Stimulated activated CD8-positive, alpha-beta memory T cell treated with anti-CD3 and anti-CD28 coated beads, Interleukin-15, amount 100 ng/mL, for 1 hour (primary cell): ENCODE data around the gene SH3GL3.

Source experiments
- DNase-seq: peaks from one replicate; pipeline ENCODE4 v3.0.0-alpha.2; 2020; ENCODE audit warnings: low read depth

The SH3GL3 gene

DNA sequence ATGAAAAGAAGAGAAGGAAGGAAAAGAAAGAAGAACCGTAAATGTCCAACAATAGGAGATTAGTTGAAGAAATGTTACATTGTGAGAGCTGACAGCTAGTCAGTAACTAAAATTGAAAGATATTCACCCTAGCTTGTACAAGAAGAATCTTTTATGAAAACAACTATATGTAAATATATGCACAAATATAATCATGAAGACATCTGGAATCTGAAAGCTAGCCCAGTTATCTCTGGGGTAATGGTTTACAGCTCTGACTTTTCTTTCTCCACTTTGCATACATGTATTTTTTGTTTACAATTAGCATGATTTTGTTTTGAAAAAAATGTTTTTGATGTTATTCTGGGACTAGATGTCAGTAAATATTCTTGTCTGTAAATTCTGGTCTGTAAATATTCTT, 169.7 kb downstream of the SH3GL3 start:
- DNase-seq: no peak

DNA sequence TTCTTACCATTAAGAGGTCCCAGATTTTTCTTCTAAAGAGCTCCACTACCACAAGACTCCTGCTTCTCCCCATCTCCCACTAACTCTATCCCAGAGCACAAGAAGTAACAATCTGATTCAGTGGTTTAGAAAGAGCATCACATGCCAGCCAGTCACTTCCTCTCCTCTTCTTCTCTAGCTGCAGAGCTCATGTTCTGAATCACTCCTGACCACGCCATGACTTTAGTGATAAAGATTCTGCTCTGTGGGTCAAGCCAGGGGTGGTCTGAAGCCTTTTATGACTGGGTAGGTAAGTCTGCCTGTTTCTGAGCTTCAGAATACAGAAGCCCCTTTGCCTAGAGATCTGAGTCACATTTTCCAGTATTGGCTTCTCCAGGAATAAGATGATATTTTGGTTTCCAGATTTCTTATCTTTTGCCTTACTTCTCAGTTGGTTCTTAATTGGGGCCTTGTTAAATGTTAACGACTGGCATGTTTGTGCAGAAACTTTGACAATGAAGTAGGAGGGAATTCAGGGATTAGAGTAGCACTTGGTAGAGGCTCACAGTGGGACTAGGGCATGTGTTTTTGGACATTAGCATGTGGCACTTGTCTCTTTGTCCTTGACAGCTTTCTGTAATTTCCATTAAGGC, 179.1 kb downstream of the SH3GL3 start:
- no peak for DNase-seq

DNA sequence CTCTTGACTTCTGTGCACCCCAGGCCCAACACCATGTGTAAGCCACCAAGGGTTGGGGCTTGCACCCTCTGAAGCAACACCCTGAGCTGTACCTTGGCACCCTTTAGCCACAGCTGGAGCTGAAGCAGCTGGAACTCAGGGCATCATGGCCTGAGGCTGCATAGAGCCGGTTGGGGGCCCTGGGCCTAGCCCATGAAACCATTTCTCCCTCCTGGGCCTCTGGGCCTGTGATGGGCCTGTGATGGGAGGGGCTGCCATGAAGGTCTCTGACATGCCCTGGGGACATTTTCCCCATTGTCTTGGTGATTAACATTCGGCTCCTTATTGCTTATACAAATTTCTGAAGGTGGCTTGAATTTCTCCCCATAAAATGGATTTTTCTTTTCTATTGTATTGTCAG, 184.4 kb downstream of the SH3GL3 start:
- no peak for DNase-seq

DNA sequence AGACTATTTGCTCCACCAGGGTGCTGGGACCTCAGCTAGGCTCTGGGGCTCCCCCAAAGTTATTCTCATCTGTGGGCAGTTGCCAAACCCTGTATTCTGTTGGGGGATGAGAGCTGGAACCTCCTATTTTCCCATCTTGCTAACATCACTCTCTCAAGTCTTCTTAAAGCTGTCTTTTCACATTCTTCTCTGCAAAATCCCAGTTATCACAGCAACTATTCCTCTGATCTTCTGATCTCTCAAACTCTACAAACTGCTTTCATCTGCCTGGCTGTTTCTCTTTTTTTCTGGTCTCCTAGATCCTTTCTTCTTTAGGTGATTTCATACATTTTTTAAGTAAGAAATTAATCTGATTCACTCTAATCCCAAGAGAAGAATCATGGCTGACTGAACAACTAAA, 196.1 kb downstream of the SH3GL3 start:
- no peak for DNase-seq

DNA sequence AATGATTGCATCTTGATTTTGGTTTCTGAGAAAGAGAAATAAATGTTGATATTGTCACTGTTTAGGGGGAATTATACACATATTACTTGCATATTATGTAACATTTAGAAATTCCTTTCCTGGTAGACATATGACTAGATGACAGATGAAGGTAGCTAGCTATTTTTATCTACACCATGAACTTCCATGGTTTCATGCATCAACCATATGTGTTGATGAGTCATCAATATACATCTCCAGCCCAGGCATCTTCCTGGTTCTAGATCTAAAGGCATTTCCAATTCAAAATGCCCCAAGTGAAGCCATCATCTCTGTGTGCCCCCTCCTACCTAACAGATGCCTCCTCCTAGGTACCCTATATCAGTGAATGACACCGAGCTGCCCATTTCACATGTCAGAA, 197.3 kb downstream of the SH3GL3 start:
- DNase-seq: no peak

DNA sequence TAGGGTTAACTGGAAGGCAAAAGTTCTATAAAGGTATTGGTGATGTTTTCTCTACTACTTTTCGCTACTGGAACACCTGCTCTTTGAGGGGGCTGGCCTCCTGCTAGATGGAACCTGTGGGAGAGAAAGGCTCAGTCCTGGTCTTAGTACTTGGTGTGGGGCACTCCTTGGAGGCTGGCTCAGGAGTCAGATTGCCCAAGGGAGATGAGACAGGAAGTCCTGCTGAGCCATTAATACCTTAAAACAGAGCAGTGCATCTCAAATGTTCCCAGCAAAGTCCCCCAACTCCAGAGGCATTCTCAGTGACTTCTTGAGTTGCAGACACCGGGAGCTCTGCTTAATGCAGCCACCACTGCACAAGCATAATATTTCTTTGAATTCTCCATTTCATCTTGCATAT, 203.7 kb downstream of the SH3GL3 start:
- DNase-seq: no peak

DNA sequence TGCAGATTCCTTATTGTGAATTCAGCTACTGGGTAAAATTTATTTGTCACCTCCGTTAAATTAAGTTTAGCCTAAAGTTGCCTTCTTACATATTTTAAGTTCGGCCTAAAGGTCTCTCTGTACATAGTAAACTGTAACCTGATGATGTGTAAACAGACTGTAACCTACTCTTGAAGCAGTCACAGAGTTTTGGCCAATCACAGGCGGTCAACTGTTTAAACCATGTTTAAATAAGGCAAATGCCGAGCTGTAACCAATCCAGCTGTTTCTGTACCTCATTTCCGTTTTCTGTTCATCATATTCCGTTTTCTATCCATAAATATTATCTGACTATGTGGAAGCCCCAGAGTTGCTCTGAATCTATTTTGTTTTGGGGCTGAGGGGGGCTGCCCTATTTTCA, 204.4 kb downstream of the SH3GL3 start:
- DNase-seq: no peak

DNA sequence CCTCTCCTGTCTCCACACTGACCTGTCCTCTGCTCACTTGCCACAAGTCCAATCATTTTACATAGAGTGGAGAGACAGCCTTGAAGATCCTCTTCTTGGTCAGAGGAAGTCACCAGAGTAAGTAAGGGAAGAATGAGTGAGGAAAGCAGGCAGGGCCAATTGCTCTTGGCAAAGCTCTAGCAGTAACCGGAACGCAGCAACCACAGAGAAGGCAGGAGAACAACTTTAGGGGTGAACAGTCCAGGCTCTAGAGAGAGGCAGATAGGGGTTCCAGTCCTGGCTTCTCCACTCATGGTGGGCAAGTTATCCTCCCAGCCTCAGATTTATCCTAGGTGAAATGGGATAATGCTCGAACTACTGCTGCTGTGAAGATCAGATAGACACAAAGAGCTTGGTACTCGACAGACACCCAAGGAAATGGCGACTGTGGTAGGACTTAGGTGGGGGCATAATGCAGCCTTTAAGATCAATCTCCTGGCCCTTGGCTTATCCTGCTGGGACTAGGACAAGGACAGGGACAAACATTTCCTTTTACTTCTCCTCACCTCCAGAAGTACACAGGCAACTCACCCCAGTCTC, 205.6 kb downstream of the SH3GL3 start:
- no peak for DNase-seq

DNA sequence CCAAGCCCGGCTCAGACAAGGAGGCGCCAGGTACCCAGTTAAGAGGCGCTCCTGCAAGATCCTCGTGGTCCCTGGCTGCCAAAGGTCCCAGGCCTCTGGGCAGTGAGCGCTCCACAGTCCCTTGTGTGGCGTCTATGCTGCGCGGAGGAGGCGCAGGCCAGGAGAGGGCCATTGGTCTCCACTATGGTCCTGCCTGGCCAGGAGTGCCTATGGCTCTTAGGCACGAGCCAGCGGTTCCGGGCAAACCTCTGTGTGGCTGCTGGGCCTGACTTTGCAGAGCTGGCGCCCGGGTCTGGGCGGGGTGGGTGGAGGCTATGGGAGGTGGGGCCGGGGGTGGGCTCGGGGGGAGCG, 206.1 kb downstream of the SH3GL3 start:
- DNase-seq: no peak

DNA sequence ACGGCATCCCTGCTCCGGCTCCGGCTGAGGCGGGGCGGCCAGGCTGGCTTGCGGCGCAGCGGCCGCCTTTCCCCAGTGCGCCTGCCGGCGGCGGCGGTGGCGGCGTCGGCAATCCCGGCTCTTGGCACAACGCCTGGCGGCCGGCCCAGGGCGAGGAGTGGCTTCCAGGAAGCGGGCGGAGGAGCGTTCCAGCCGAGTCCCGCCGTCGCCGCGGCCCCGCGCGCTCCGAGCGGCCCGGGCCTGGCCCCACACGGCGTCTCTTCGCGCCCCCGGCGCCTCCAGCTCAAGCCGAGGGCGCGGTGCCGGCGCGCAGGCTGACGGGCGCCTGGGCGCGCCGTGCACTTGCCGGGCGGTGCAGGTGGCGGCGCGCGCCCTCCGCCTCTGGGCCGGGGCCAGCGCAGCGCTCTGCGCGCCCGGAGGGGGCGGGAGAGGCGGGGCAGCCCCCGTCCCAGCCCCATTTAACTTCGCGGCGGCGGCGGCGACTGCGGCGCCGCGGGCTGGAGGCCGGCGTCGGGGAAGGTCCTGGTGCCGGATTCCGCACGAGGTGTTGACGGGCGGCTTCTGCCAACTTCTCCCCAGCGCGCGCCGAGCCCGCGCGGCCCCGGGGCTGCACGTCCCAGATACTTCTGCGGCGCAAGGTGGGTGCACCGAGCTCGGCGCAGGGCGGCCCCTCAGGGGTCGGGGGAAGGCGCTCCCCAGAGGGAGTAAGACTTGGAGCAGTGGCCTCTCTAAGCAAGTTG, 206.7 kb downstream of the SH3GL3 start, which contains the start of gene ADAMTSL3:
Gene ADAMTSL3, plus strand, starts transcription at position 485 of the 740 bp plus-strand sequence. CDS start 1,639 bp downstream, outside the sequence.
- no peak for DNase-seq

DNA sequence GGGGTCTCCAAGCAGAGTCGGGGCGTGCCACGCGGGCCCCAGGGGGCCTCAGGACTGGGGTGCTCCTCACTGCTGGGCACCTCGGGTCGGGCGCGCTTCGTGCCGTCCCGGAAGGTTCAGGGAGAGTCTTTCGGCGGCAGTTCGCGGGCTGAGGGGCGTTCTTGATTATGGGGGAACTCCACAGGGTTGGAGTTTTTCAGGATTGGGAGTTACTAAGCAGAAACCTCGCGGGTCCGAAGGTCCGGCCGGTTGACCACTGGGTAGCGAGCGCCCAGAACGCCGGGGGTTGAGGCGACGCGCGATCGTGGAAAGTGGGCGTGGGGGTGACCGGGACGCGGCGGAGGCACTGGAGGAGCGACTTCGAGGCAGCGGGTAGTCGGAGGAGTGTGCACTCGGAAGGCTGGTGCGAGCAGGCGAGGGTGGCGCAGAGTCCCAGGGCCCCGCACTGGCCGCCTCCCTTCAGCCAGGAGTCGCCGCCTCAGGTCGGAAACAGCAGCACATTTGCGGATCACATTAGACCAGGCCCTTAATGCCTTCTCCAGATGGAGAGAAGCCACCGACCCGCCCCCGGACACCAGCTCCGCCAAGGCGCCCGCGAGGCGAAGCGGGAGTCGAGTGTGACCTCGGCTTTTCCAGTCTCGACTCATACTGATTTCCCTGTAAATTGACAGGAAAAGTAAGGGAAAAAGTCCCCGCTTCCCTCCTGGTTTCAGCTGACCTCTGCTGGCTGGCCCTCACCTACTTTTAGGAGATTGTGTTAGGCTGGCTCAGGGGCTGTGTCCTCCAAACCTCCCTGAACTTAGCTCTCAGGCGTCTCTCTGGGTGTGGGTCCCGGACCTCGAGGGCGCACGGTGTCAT, 207.5 kb downstream of the SH3GL3 start:
- DNase-seq: no peak

DNA sequence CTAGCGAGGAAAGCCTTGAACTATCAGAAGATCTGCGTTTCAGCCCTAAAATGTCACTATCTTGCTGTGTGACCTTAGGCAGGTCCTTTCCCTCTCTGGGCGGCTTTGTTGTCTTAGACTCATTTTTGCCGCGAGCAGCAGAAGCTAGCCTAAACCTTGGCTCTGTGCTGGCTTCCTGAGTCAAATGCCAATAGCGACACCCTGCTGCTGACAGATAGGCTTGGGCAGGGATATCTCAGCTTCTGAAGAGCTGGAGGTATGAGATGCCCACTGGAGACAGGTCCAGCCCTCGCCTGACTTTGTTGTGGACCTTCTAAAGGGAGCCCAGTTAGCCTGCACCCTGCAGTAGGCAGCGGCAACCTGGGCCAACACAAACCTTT, 208.1 kb downstream of the SH3GL3 start:
- DNase-seq: no peak

DNA sequence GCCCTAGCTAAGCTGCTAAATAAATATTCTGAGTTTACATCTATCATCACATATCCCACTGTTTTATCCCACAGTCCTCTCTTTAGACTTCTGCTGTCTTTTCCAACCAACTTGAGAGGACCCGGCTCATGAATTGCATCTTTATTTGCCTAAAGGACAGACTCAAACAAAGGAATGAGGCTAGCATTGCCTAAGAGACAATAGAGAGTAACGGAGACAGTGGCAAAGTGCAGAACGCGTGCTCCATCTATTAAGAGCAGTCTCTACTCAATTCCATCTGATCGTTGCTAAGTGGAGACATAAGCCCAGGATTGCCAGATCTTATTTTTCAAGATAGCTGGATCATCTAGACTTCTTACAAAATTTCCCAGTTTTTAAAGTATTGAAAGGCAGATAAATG, 209.1 kb downstream of the SH3GL3 start:
- DNase-seq: no peak

DNA sequence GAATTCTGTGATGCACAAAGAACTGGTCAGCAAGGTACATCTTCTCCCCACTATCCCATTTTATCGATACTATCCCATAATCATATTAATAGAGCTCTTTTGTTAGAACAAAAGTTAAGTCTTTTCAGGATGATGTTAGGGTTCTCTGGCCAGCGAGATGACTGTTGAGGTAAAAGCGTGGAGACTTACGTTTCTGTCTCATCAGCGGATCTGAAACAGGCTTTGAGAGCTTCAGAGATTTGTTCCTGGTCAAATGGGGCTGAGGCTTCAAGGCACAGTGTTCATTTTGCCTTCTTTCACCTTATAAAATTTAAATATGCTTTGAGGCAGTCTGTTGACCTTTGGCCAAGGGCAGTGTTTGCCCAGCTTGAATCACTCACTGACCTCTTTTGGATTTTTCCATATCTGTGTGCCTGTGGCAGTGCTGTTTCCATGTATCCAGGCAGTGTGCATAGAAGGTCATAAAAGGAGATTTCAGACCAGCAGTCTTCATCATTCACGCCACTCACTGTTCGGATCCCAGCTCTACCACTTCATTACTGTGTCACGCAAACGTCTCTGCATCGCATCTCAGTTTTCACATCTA, 209.9 kb downstream of the SH3GL3 start:
- DNase-seq: no peak

DNA sequence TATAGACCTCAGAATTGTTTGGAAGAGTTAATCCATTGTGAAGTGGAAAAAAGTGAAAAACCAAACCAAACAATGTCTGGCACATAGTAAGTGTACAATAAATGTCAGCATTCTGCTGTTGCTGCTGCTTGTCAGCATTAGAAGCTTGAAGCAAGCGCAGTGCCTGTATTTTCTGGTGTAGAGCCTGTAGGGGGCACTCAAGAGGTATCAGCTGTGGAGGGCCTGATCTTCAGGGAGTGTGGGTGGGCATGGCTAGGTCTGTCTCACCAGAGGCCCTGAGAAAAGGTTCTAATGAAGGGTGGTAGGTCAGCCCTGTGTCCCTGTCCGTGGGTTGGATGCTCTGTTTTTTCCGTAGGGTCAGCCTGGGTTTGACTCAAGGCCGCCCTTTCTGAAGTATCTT, 210.4 kb downstream of the SH3GL3 start:
- no peak for DNase-seq

DNA sequence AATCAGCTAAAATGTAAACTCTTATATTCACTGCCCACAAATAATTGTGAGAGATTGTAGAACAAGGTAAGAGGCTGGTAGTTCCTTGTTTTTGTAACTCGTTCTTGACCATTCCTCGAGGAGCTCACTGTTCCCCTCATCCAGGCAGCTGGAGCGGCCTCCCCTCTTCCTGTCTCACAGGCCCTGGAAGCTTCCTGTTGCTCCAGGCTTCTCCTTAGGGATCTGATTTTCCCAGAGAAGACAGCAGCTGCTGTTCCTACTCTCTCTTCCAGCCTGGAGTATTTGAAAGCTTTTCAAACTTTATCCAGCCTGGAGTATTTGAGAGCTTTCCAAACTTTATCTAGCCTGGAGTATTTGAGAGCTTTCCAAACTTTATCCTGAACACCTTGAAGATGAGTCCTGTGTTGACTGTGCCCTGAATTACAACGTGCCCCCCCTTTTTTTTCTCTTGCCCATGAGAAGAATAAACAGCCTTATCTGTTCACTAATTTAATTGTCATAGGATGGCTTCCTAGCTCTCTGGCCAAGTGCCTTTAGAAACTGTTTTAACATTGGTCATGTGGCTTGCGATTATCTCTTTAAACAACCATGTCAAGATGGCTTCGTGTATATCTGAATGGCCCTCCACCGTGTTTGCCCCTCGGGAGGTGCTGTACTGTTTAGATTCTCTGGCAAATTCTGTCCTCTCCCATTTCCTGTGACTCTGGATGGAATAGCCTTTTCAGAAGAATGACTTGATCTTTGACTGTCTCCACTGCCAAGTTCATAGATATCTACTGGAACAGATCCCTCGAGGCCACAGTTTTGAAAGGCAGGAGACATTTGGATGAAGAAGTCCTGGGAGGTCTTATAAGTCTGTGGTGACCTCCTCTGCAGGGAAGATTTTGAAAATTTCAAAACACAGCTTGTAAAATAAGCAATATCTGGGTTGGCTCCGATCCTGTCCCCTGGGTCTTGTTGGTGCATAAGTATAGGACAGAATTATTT, 211.6 kb downstream of the SH3GL3 start:
- no peak for DNase-seq

DNA sequence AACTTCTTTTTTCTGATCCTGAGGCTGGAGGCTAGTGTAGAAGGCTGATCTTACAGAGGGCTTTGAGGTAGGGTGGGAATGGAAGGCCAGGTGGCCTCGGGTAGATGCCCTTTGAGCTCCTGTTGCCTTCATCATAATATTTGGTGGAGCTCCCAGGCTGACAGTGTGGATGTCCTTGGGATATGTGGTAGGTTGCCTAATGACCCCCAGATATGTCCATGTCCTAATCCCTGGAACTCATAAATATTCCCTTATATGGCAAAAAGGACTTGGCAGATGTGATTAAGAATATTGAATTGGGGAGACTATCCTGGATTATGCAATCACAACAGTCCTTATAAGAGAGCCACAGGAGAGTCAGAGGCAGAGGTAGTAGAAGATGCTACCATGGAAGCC, 212.3 kb downstream of the SH3GL3 start:
- no peak for DNase-seq

DNA sequence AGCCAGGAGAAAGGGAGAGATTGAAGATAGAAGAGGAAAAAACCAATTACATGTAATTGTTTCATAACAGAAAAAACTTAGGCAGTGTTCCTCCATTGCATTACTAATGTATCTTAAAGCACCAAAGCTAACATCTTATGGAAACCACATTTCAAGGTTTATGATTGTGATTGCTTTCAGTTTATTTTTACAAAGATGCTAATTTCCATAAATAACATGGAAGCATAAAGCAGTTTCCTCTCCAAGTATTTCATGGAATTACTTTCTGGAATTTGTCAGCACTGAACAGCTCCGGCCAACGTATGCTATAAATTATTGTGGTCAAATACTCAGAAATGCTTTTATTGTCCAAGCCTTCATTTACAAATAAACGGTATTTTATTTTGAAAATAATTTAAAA, 218.3 kb downstream of the SH3GL3 start:
- DNase-seq: no peak
